ENCODE measurements around the gene TEDDM1.
"Not testable (repeated sequence)": the region's sequence is repeated elsewhere in the genome, so short reads cannot be mapped to it uniquely, and the experiment has no call there.

Gene TEDDM1

GRCh38 chr1:182400567-182400966 lies at the start of gene TEDDM1:
Gene TEDDM1 (minus strand): TSS chr1:182400667. CDS start chr1:182400485, 182 bp downstream.
- no peak for TF ChIP-seq ZFX (IDR thresholded peaks at IDR 0.05; ENCODE audit: borderline replicate concordance)
- TF ChIP-seq CTCF (IDR thresholded peaks at IDR 0.05) = no peak
- H3K27ac ChIP-seq = no peak within 1 kb of the TSS

GRCh38 chr1:182450087-182450486 lies 49.6 kb upstream of the TEDDM1 start, which contains the start of gene RGSL1:
Gene RGSL1 (plus strand): TSS chr1:182450146. CDS start chr1:182450166, 20 bp downstream.
- TF ChIP-seq CTCF (IDR thresholded peaks at IDR 0.05) = no peak
- no peak for TF ChIP-seq ZFX (IDR thresholded peaks at IDR 0.05; ENCODE audit: borderline replicate concordance)
- H3K27ac ChIP-seq = no peak within 1 kb of the TSS

GRCh38 chr1:182447660-182448059 lies 47.2 kb upstream of the TEDDM1 start:
- TF ChIP-seq ZFX (IDR thresholded peaks at IDR 0.05; ENCODE audit: borderline replicate concordance) (no peak), CTCF (IDR thresholded peaks at IDR 0.05) (no peak)
- no peak overlapping the region for H3K27ac ChIP-seq

- H3K27ac ChIP-seq = not testable (repeated sequence)
Observed at GRCh38 chr1:182447124-182447523, 46.7 kb upstream of the TEDDM1 start.

GRCh38 chr1:182446033-182446669 lies 45.7 kb upstream of the TEDDM1 start:
- TF ChIP-seq CTCF (IDR thresholded peaks at IDR 0.05) (peak; percentile 96), ZFX (IDR thresholded peaks at IDR 0.05; ENCODE audit: borderline replicate concordance) (no peak)
- H3K27ac ChIP-seq = no peak overlapping the region

GRCh38 chr1:182444497-182444896 lies 44.0 kb upstream of the TEDDM1 start:
- TF ChIP-seq CTCF (IDR thresholded peaks at IDR 0.05) (peak; percentile 11), ZFX (IDR thresholded peaks at IDR 0.05; ENCODE audit: borderline replicate concordance) (no peak)
- H3K27ac ChIP-seq = no peak overlapping the region

- TF ChIP-seq CTCF (IDR thresholded peaks at IDR 0.05) (no peak), ZFX (IDR thresholded peaks at IDR 0.05; ENCODE audit: borderline replicate concordance) (no peak)
- H3K27ac ChIP-seq = no peak overlapping the region
Observed at GRCh38 chr1:182442333-182442732, 41.9 kb upstream of the TEDDM1 start.

- no peak overlapping the region for H3K27ac ChIP-seq
- no peak for TF ChIP-seq CTCF (IDR thresholded peaks at IDR 0.05)
- no peak for TF ChIP-seq ZFX (IDR thresholded peaks at IDR 0.05; ENCODE audit: borderline replicate concordance)
Observed at GRCh38 chr1:182441719-182442118, 41.3 kb upstream of the TEDDM1 start.

Measured in 22Rv1 (cell line).